Stimulated activated naive B cell treated with anti-CD40 and anti-IgM and Interleukin-4, amounts not matched to agents 10 μg/mL and 1 μg/mL and 100 μg/mL, for 72 hours (primary cell): ENCODE results near the gene KIF16B.

Experiments
- ATAC-seq, 2 donors: fragments of 150-1000 bp; cut with Tn5 transposase; replicated peaks; 2 replicates each; pipeline ENCODE4 v1.10.0; 2021; ENCODE audit warnings: moderate library complexity in 1 of 2
- DNase-seq: peaks from one replicate; pipeline ENCODE4 v3.0.0; 2021
- H3K27ac Mint-ChIP-seq: one replicate; pipeline ENCODE4 v1.8.0; 2022; ENCODE audit warnings: mild to moderate bottlenecking, mixed read lengths
- H3K27me3 Mint-ChIP-seq, 2 donors: one replicate each; pipeline ENCODE4 v1.8.0; 2022; ENCODE audit warnings: mixed read lengths in 2 of 2
- H3K36me3 Mint-ChIP-seq, 2 donors: one replicate each; pipeline ENCODE4 v1.8.0; 2022; ENCODE audit warnings: mixed read lengths in 2 of 2, mild to moderate bottlenecking in 1 of 2
- H3K4me1 Mint-ChIP-seq, 2 donors: one replicate each; pipeline ENCODE4 v1.8.0; 2022; ENCODE audit warnings: mixed read lengths in 2 of 2, mild to moderate bottlenecking in 1 of 2
- H3K4me3 Mint-ChIP-seq, 2 donors: one replicate each; pipeline ENCODE4 v1.8.0; 2022; ENCODE audit warnings: mild to moderate bottlenecking in 2 of 2, mixed read lengths in 2 of 2, moderate library complexity in 1 of 2
- H3K9me3 Mint-ChIP-seq, 2 donors: one replicate each; pipeline ENCODE4 v1.8.0; 2022; ENCODE audit warnings: mixed read lengths in 2 of 2, mild to moderate bottlenecking in 1 of 2

Gene KIF16B, protein sequence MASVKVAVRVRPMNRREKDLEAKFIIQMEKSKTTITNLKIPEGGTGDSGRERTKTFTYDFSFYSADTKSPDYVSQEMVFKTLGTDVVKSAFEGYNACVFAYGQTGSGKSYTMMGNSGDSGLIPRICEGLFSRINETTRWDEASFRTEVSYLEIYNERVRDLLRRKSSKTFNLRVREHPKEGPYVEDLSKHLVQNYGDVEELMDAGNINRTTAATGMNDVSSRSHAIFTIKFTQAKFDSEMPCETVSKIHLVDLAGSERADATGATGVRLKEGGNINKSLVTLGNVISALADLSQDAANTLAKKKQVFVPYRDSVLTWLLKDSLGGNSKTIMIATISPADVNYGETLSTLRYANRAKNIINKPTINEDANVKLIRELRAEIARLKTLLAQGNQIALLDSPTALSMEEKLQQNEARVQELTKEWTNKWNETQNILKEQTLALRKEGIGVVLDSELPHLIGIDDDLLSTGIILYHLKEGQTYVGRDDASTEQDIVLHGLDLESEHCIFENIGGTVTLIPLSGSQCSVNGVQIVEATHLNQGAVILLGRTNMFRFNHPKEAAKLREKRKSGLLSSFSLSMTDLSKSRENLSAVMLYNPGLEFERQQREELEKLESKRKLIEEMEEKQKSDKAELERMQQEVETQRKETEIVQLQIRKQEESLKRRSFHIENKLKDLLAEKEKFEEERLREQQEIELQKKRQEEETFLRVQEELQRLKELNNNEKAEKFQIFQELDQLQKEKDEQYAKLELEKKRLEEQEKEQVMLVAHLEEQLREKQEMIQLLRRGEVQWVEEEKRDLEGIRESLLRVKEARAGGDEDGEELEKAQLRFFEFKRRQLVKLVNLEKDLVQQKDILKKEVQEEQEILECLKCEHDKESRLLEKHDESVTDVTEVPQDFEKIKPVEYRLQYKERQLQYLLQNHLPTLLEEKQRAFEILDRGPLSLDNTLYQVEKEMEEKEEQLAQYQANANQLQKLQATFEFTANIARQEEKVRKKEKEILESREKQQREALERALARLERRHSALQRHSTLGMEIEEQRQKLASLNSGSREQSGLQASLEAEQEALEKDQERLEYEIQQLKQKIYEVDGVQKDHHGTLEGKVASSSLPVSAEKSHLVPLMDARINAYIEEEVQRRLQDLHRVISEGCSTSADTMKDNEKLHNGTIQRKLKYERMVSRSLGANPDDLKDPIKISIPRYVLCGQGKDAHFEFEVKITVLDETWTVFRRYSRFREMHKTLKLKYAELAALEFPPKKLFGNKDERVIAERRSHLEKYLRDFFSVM (N-terminal part only)

DNA sequence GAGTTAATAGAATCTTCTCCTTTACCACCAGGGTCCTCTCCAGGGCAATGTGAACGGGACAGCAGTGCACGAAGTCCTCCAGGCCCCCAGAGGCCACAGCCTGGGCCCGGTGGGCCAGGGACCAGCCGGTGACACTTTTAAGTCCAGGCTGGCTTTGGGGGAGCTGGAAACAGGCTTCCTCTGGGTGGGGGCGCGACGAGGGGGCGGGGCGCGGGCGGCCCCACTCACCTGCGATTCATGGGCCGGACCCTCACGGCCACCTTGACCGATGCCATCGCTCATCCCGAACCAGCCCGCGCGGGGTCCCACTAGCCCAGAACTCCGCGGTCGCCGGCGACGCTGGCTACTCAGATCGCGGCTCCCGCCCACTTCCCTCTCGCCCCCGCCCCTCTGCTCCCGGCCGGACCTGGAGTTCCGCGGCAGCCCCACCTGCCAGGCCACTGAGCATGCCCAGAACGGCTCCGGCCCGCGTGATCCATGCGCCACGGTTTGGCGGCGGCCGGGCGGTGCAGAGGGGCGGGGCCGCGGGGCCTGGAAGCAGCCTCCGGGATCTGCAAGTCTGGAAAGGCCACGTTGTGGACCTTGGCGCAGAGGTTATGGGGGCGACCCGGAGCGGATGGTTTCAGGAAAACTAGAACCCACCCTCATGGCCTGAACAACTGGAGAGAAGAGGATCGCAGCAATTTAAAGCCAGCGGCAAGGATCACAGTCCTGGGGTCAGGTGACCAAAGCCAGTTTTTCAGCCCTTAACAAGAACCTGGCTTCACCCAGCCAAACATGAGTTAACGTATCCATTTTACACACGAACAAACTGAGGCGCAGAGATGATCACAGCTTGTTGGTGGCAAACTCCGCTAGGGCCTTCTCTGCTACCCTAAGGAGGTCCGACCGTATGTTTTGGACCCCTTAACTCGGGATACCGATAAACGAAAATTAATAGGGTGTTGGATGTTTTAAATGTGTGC, at the start of gene KIF16B:
Gene KIF16B (minus strand): TSS at position 448 of the 965 bp plus-strand sequence. CDS start 173 bp downstream, at position 275.
- ATAC-seq, result peak; percentile 76 to 82
- Mint-ChIP-seq H3K4me1 (peaks cover 26 to 59% of the 10 kb centered on the region in 2 donors), H3K27me3 (no peaks in the 10 kb centered on the region), H3K36me3 (peaks cover 0 to 3% of the 10 kb centered on the region in 2 donors), H3K4me3 (peak within 1 kb of the TSS; percentile 94 to 95), H3K27ac (peak within 1 kb of the TSS; percentile 92), H3K9me3 (no peaks in the 10 kb centered on the region)
- peak; percentile 88 for DNase-seq

DNA sequence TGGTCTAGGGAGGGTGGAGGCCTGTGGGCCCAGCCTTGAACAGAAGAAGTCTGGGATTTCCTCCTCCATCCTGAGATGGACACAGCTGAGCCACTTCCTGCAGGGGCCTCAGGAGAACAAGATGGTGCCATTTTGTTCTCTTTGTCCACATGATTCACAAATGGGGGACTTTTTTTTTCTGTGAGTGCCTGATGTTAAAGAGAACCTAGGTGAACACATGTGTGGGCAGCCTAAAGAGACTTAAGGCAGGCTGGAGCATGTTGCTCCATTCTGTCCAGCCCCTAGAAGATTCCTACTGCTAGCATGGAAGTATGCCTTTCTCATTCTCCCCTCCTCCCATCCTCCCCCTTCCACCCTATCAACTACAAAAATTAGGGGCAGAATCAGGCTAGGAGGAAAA, 49.3 kb upstream of the KIF16B start:
- Mint-ChIP-seq H3K4me3 (no peak overlapping the region), H3K27me3 (peaks cover 5 to 7% of the 10 kb centered on the region in 2 donors), H3K27ac (no peak overlapping the region), H3K4me1 (no peaks in the 10 kb centered on the region), H3K9me3 (peaks cover 3 to 6% of the 10 kb centered on the region in 2 donors), H3K36me3 (no peaks in the 10 kb centered on the region)
- DNase-seq (no peak), ATAC-seq (no peak)

DNA sequence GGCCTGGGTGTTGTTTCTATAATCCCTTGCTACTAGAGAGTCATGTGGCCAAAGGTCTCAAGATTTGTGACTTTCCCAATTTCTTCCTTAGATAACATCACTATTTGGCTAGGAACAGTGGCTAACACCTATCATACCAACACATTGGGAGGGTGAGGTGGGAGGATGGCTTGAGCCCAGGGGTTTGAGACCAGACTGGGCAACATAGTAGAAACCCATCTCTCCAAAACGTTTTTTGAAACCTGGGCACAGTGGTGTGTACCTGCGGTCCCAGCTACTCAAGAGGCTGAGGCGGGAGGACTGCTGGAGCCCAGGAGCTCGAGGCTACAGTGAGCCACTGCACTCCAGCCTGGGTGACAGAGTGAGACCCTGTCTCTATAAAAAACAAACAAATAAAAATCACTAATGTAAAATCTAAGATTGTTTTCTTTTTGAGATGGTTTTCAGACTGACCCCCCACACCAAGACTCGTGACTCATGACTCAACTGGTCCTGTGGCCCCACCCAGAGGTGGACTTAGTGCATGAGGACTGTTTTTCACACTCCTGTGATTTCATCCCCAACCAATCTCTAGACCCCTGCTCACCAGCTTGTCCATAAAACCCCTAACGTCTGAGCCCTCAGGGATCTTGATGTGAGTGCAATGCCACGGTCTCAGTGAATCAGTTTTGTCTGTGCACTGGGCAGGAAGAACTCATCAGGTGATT, 48.3 kb upstream of the KIF16B start:
- peaks cover 5 to 8% of the 10 kb centered on the region in 2 donors for H3K9me3 Mint-ChIP-seq
- no peak overlapping the region for H3K27ac Mint-ChIP-seq
- no peak for DNase-seq
- peaks cover 5 to 7% of the 10 kb centered on the region in 2 donors for H3K27me3 Mint-ChIP-seq
- H3K4me3 Mint-ChIP-seq, result no peak overlapping the region
- peaks cover under 1 to 2% of the 10 kb centered on the region in 2 donors for H3K36me3 Mint-ChIP-seq
- no peak for ATAC-seq
- H3K4me1 Mint-ChIP-seq, result no peaks in the 10 kb centered on the region

DNA sequence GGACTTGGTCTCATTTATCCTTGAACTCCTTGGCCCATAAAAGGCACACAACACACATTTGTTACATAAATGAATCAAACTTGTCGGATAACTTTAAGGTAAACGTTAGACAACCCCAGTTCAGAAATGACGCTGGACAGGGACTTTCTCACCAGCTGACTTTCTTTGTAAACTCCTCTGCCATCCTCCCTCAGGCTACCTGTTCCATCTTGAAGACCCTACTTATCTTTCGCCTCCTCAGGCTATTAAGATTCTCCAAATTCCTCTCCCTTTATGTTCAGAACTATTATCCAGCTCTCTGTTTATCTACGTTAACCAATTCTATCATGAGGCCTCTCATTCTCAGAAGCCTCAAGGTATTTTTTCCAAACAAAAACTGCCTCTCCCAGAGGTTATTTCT, 47.7 kb upstream of the KIF16B start:
- no peaks in the 10 kb centered on the region for H3K4me1 Mint-ChIP-seq
- DNase-seq, result no peak
- no peak overlapping the region for H3K27ac Mint-ChIP-seq
- H3K27me3 Mint-ChIP-seq, result peaks cover 5 to 7% of the 10 kb centered on the region in 2 donors
- H3K36me3 Mint-ChIP-seq, result peaks cover 2 to 4% of the 10 kb centered on the region in 2 donors
- ATAC-seq, result no peak
- H3K9me3 Mint-ChIP-seq, result peaks cover 8 to 10% of the 10 kb centered on the region in 2 donors
- no peak overlapping the region for H3K4me3 Mint-ChIP-seq

DNA sequence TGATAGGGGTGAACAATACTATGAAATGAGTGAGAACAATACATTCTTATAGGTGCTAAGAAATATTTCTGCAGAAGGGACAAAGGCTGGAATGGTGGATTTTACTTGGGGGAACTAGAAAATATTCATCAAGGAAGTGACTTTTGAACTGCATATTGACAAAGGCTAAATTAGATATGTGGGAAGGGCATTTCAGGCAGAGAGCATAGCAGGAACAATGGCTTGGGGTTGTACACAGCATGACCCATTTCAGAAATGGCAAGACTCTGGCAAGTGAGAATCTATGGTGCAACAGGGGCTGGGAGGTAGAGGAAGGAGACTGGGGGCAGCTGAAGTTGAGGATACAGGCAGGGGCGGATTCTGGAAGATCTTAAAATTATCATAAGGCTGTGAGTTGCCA, 46.7 kb upstream of the KIF16B start:
- Mint-ChIP-seq H3K36me3 (peaks cover 2 to 4% of the 10 kb centered on the region in 2 donors), H3K4me3 (no peak overlapping the region), H3K27me3 (peaks cover 5 to 7% of the 10 kb centered on the region in 2 donors), H3K9me3 (peaks cover 8 to 10% of the 10 kb centered on the region in 2 donors), H3K4me1 (no peaks in the 10 kb centered on the region), H3K27ac (no peak overlapping the region)
- ATAC-seq (no peak), DNase-seq (no peak)

- peaks cover 2 to 4% of the 10 kb centered on the region in 2 donors for H3K36me3 Mint-ChIP-seq
- ATAC-seq (no peak), DNase-seq (no peak)
- peaks cover 8% of the 10 kb centered on the region in 2 donors for H3K9me3 Mint-ChIP-seq
- no peak overlapping the region for H3K4me3 Mint-ChIP-seq
- no peaks in the 10 kb centered on the region for H3K4me1 Mint-ChIP-seq
- H3K27ac Mint-ChIP-seq, result no peak overlapping the region
- H3K27me3 Mint-ChIP-seq, result peaks cover 0 to 7% of the 10 kb centered on the region in 2 donors
These were observed 43.8 kb upstream of the KIF16B start for GRCh38 chr20:16617056-16617455.

DNA sequence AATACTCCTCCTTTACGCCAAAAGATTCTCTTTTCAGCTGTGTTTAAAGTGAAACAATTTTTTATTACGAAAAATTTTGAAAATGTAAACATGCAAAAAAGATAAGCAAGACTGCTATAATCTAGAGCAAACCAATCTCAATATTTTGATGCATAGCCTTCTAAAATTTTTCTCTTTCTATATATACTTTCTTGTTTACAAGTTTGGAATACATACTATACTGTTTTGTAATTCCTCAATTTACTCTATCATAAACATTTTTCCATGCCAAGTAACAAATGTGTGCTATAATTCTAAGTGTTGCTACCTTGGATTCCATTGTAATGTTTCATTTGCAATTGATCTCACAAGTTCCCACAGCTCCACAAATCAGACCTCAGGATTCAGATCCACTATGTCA, 43.1 kb upstream of the KIF16B start:
- ATAC-seq (no peak), DNase-seq (no peak)
- peaks cover 2 to 4% of the 10 kb centered on the region in 2 donors for H3K36me3 Mint-ChIP-seq
- H3K4me3 Mint-ChIP-seq, result no peak overlapping the region
- H3K4me1 Mint-ChIP-seq, result no peaks in the 10 kb centered on the region
- H3K27ac Mint-ChIP-seq, result no peak overlapping the region
- H3K9me3 Mint-ChIP-seq, result peaks cover 8% of the 10 kb centered on the region in 2 donors
- H3K27me3 Mint-ChIP-seq, result peaks cover 5 to 11% of the 10 kb centered on the region in 2 donors

DNA sequence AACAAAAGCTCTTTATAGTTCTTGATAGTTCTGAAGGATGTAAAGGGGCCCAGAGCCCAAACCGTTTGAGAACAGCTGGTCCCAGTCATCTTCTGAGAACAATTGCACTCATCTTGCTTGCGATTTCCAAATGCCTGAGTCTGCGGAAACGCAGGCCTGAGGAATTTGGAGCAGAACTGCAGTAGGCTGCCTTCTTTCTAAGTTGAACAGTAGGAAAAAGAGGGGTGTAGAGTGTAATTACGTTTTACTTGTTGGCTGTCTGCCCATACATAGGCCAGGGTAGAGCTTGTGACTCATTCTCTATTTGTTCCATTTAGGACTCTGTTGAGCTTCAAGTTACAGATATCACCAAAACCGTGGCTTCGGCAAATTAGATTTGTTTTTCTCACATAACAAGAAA, 42.0 kb upstream of the KIF16B start:
- peaks cover 2 to 4% of the 10 kb centered on the region in 2 donors for H3K36me3 Mint-ChIP-seq
- ATAC-seq (no peak), DNase-seq (no peak)
- no peaks in the 10 kb centered on the region for H3K4me1 Mint-ChIP-seq
- H3K27me3 Mint-ChIP-seq, result peaks cover 12 to 16% of the 10 kb centered on the region in 2 donors
- no peak overlapping the region for H3K4me3 Mint-ChIP-seq
- no peak overlapping the region for H3K27ac Mint-ChIP-seq
- peaks cover 8% of the 10 kb centered on the region in 2 donors for H3K9me3 Mint-ChIP-seq

DNA sequence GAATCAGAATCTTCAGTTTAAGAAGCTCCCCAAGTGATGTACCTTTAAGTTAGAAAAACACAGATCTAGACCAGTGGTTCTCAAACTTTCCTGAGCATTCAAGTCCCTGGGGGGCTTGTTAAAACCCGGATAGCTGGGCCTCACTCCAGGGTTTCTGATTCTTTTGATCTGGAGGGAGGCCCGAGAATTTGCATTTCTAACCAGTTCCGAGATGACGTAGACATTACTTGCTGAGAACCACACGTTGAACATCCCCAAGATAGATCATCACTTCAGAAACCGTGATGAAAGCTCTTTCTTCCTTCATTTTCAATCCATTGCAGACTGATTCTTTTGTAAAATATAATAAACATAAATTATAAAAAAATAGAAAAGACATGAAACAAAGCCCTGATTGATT, 40.7 kb upstream of the KIF16B start:
- no peaks in the 10 kb centered on the region for H3K4me1 Mint-ChIP-seq
- ATAC-seq (no peak), DNase-seq (no peak)
- H3K36me3 Mint-ChIP-seq, result peaks cover 2 to 4% of the 10 kb centered on the region in 2 donors
- H3K27ac Mint-ChIP-seq, result no peak overlapping the region
- no peak overlapping the region for H3K4me3 Mint-ChIP-seq
- H3K9me3 Mint-ChIP-seq, result peaks cover 4 to 6% of the 10 kb centered on the region in 2 donors
- H3K27me3 Mint-ChIP-seq, result peaks cover 14 to 19% of the 10 kb centered on the region in 2 donors

DNA sequence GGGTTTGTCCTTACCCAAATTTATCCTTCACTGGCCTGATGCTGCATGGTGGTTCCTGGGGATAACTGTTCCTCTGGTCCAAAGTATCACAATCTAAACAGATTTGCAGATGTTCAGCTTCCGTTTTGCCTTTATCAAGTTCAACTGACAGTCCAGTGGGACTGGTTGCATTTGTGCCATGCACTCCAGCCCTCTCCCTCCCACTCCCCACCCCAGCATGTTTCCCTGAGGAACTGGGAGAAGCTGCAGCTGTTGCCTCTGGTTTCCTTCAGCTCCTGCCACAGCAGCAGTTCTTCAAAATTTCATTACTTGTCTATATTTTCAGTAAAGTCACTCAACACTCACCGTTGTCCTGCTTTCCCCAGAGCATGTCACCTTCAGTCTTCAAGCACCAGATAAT, 39.5 kb upstream of the KIF16B start:
- peaks cover 4 to 6% of the 10 kb centered on the region in 2 donors for H3K9me3 Mint-ChIP-seq
- peaks cover 2 to 4% of the 10 kb centered on the region in 2 donors for H3K36me3 Mint-ChIP-seq
- H3K4me3 Mint-ChIP-seq, result no peak overlapping the region
- no peaks in the 10 kb centered on the region for H3K4me1 Mint-ChIP-seq
- no peak overlapping the region for H3K27ac Mint-ChIP-seq
- H3K27me3 Mint-ChIP-seq, result peaks cover 14 to 19% of the 10 kb centered on the region in 2 donors
- DNase-seq, result no peak
- no peak for ATAC-seq

- H3K27ac Mint-ChIP-seq, result no peak overlapping the region
- H3K36me3 Mint-ChIP-seq, result peaks cover 2 to 4% of the 10 kb centered on the region in 2 donors
- no peak overlapping the region for H3K4me3 Mint-ChIP-seq
- no peaks in the 10 kb centered on the region for H3K4me1 Mint-ChIP-seq
- DNase-seq (no peak), ATAC-seq (no peak)
- peaks cover 3 to 4% of the 10 kb centered on the region in 2 donors for H3K9me3 Mint-ChIP-seq
- H3K27me3 Mint-ChIP-seq, result peaks cover 14 to 27% of the 10 kb centered on the region in 2 donors
These were observed 38.6 kb upstream of the KIF16B start for GRCh38 chr20:16611817-16612216.

DNA sequence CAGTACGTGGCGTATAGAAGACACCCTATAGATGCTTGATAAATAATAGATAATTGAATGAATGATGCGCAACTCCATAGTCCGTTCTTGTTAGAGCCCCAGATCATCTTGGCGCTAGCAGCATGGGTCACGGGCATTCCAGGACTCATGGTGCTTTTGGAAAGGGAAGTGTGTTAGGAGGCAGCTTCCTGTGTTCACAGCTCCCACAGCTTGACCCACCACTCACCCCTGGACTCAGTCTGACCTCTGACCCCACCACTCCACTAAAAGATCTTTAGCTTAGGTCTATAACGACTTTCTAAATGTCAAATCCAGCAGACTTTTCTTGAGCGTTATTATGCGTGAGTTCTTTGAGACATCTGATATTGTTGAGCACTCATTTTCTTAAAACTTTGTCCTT, 35.8 kb upstream of the KIF16B start:
- no peak for DNase-seq
- H3K4me3 Mint-ChIP-seq, result no peak overlapping the region
- no peaks in the 10 kb centered on the region for H3K9me3 Mint-ChIP-seq
- no peaks in the 10 kb centered on the region for H3K36me3 Mint-ChIP-seq
- H3K27me3 Mint-ChIP-seq, result peaks cover 14 to 27% of the 10 kb centered on the region in 2 donors
- H3K4me1 Mint-ChIP-seq, result no peaks in the 10 kb centered on the region
- ATAC-seq, result no peak
- no peak overlapping the region for H3K27ac Mint-ChIP-seq
